Activated naive CD4-positive, alpha-beta T cell treated with anti-CD3 and anti-CD28 coated beads, Interleukin-2, amount 10 ng/mL, durations not matched to agents 7 days and 5 days (primary cell): ENCODE results near the gene C1QB.

Experiments
- CTCF ChIA-PET: fragments of 350-600 bp; sonication (Branson Sonifier 250); formaldehyde crosslinking; loops from one replicate; lab custom pipeline; 2021; ENCODE audit warnings: antibody characterized with exemption; lab: Charles Lee
- DNase-seq: peaks from one replicate; pipeline ENCODE4 v3.0.0-alpha.2; 2020
- H3K27ac Mint-ChIP-seq: one replicate; pipeline ENCODE4 v1.8.0; 2021; ENCODE audit warnings: mild to moderate bottlenecking, moderate library complexity, mixed read lengths
- H3K27me3 Mint-ChIP-seq: one replicate; pipeline ENCODE4 v1.8.0; 2021; ENCODE audit warnings: mild to moderate bottlenecking, mixed read lengths
- H3K36me3 Mint-ChIP-seq: one replicate; pipeline ENCODE4 v1.8.0; 2021; ENCODE audit warnings: mixed read lengths
- H3K4me1 Mint-ChIP-seq: one replicate; pipeline ENCODE4 v1.8.0; 2021; ENCODE audit warnings: mixed read lengths
- H3K4me3 Mint-ChIP-seq: one replicate; pipeline ENCODE4 v1.8.0; 2021; ENCODE audit warnings: mild to moderate bottlenecking, moderate library complexity, mixed read lengths
- H3K9me3 Mint-ChIP-seq: one replicate; pipeline ENCODE4 v1.8.0; 2021; ENCODE audit warnings: mixed read lengths

C1QB gene, protein sequence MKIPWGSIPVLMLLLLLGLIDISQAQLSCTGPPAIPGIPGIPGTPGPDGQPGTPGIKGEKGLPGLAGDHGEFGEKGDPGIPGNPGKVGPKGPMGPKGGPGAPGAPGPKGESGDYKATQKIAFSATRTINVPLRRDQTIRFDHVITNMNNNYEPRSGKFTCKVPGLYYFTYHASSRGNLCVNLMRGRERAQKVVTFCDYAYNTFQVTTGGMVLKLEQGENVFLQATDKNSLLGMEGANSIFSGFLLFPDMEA

DNA sequence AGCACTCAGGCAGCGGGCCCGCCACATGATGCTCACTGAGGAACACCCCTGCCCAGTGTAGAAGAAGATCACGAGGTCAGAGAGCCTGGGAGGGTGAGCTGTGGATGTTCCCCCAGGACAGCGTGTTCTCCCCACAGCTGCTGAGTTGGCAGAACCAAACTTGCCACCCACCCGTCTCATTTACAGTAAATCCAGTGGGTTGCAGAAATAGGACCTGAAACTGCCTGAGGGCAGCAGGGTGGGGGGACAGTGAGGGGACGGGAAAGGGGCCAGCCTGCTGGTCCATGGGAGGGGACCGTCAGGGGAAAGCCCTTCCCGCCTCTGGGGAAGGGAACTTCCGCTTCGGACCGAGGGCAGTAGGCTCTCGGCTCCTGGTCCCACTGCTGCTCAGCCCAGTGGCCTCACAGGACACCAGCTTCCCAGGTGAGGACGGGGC is at the start of gene C1QB:
Gene C1QB (plus strand): TSS at position 356 of the 436 bp plus-strand sequence. CDS start 6,227 bp downstream, outside the sequence.
- Mint-ChIP-seq H3K27me3 (peaks cover 18% of the 10 kb centered on the region), H3K27ac (no peak within 1 kb of the TSS), H3K4me1 (no peaks in the 10 kb centered on the region), H3K36me3 (no peaks in the 10 kb centered on the region), H3K4me3 (no peak within 1 kb of the TSS), H3K9me3 (no peaks in the 10 kb centered on the region)
- DNase-seq, result no peak
- CTCF ChIA-PET, result no interaction called here

DNA sequence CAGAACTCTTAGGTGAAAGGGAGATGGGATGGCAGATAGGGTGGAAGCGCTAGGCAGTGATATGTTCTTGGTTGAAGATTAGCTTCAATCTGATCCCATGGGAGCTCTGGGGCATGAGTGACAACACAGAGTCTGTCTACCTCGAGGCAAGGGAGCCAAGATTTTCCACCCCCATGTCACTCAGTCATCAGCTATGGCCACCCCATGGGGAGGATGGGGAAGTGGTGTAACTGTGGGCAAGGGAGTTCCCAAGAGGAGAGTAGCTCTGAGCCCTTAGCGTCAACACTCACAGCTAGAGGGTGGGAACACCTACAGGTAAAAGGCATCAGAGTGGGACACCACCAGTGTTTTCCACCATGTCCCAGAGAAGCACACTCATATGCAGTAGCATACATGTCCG is 46.9 kb upstream of the C1QB start:
- no peaks in the 10 kb centered on the region for H3K36me3 Mint-ChIP-seq
- H3K4me1 Mint-ChIP-seq, result no peaks in the 10 kb centered on the region
- peaks cover 42% of the 10 kb centered on the region for H3K27me3 Mint-ChIP-seq
- no peak overlapping the region for H3K4me3 Mint-ChIP-seq
- H3K27ac Mint-ChIP-seq, result no peak overlapping the region
- no peaks in the 10 kb centered on the region for H3K9me3 Mint-ChIP-seq
- CTCF ChIA-PET, result no interaction called here
- DNase-seq, result no peak

DNA sequence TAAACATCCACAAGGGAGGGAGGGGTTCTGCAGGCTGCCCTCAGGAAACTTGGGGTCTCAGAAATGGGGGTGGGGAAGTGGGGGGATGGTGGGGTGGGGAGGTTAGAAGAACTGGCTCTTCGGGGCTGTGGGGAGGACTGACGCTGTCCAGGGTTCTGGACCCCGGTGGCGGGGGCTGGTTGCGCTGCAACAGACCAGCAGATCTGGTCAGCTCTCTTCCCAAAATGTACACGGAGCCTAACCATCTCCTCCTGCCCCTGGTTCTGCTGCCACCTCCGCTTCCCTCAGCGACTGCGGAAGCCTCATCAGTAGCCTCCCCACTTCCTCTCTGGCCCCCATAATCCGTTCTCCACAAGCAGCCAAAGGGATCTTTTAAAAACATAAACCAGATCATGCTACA is 45.9 kb upstream of the C1QB start:
- Mint-ChIP-seq H3K9me3 (no peaks in the 10 kb centered on the region), H3K4me3 (no peak overlapping the region), H3K27me3 (peaks cover 47% of the 10 kb centered on the region), H3K36me3 (no peaks in the 10 kb centered on the region), H3K4me1 (no peaks in the 10 kb centered on the region), H3K27ac (no peak overlapping the region)
- DNase-seq, result no peak
- CTCF ChIA-PET, result no interaction called here

DNA sequence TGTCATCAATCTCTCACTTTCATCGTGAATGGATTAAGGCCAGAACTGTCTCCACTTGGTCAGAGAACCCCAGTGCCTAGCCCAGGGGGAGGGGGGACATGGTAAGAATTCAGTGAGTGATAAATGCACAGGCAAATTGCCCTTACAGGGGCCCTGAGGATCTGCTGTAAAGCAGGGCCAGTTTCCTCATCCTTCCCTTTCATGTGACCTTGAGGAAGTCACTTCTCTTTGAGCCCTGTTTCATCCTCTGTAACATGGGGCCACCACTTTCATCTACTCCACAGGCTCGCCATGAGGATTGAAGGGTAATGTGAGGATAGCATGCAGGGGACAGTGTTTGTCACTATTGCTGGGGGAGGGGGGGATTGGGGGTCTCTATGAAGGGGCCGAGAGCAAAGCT is 44.7 kb upstream of the C1QB start:
- H3K27ac Mint-ChIP-seq, result no peak overlapping the region
- H3K36me3 Mint-ChIP-seq, result no peaks in the 10 kb centered on the region
- CTCF ChIA-PET, result no interaction called here
- no peak overlapping the region for H3K4me3 Mint-ChIP-seq
- H3K27me3 Mint-ChIP-seq, result peaks cover 47% of the 10 kb centered on the region
- H3K9me3 Mint-ChIP-seq, result no peaks in the 10 kb centered on the region
- H3K4me1 Mint-ChIP-seq, result no peaks in the 10 kb centered on the region
- DNase-seq, result no peak

GRCh38 chr1:22609291-22609690 is 43.7 kb upstream of the C1QB start:
- H3K4me3 Mint-ChIP-seq, result no peak overlapping the region
- no peak for DNase-seq
- no peaks in the 10 kb centered on the region for H3K9me3 Mint-ChIP-seq
- no peaks in the 10 kb centered on the region for H3K4me1 Mint-ChIP-seq
- CTCF ChIA-PET, result no interaction called here
- peaks cover 39% of the 10 kb centered on the region for H3K27me3 Mint-ChIP-seq
- H3K27ac Mint-ChIP-seq, result no peak overlapping the region
- H3K36me3 Mint-ChIP-seq, result no peaks in the 10 kb centered on the region

DNA sequence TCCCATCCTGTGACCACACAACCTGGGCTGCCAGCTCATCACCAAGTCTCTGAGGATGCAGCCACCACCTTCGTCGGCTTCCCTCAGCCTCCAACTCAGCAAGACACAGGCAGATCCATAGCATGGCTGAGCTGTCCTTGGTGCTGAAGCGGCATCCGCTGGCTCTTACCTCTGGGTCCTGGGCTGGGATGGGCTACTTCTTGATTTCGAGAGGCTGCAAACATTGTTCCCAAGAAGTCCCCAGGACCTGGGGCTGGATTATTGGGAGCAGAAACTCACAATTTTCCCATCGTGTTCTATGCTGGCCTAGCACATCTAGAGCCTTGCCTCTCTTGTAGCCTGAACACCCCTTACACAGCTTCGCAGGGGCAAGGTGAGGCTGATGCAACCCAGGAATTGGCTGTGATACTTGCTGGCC is 41.5 kb upstream of the C1QB start:
- Mint-ChIP-seq H3K36me3 (no peaks in the 10 kb centered on the region), H3K27ac (no peak overlapping the region), H3K9me3 (no peaks in the 10 kb centered on the region), H3K4me3 (no peak overlapping the region), H3K4me1 (no peaks in the 10 kb centered on the region), H3K27me3 (peaks cover 31% of the 10 kb centered on the region)
- DNase-seq, result peak; percentile 70
- CTCF ChIA-PET, result no interaction called here

DNA sequence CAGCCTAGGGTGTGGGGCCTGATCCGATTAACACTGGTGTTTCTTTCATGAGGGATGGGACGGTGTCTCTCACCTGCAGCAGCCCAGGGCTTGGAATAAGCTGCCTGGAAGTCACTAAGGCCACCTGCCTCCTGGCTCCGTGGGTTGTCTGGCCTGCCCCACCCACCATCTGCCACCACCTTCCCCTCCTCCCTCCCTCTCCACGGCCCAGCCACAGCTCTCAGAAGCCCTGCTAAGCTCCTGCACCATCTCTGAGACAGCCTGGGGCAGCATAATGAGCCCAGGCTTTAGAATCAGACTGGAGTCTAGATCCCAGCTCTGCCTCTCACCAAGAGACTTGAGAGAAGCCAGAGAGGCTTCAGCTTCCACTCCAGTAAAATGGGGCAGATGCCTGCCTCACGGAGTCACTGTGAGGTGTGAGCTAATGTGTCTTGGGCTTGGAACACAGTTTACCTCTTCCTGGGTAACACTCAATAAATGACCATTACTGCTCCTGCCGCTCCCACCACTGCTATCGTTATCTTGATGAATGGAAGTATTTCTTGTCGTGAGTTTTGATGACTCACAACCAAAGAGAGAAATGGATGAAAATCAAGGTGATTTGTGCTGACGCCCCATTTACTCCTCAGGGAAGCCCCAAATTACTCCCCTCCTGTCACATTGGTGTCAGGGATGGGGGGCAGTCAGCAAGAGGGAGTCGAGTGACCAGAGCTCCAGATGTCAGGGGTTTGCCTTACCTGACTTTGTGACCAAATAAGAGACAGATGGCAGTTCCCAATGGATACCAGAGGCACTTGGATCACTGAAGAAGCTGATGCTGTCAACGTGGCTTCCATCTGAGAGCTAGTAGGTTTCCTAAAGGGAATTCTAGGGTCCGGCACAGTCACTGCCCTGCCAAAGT is 40.1 kb upstream of the C1QB start:
- no peaks in the 10 kb centered on the region for H3K36me3 Mint-ChIP-seq
- no peaks in the 10 kb centered on the region for H3K9me3 Mint-ChIP-seq
- H3K27me3 Mint-ChIP-seq, result peaks cover 34% of the 10 kb centered on the region
- H3K27ac Mint-ChIP-seq, result no peak overlapping the region
- no peak overlapping the region for H3K4me3 Mint-ChIP-seq
- H3K4me1 Mint-ChIP-seq, result no peaks in the 10 kb centered on the region
- DNase-seq, result no peak
- CTCF ChIA-PET, result interaction anchor here (0.7 kb wide), 1 partner anchor 29 kb away, joined by 3 read pairs; no protein-coding TSS in a partner anchor

- DNase-seq, result no peak
- H3K36me3 Mint-ChIP-seq, result no peaks in the 10 kb centered on the region
- no peak overlapping the region for H3K27ac Mint-ChIP-seq
- H3K4me3 Mint-ChIP-seq, result no peak overlapping the region
- H3K9me3 Mint-ChIP-seq, result no peaks in the 10 kb centered on the region
- CTCF ChIA-PET, result interaction anchor here (0.7 kb wide), 1 partner anchor 28 kb away, joined by 3 read pairs; no protein-coding TSS in a partner anchor
- no peaks in the 10 kb centered on the region for H3K4me1 Mint-ChIP-seq
- peaks cover 30% of the 10 kb centered on the region for H3K27me3 Mint-ChIP-seq
Observed at GRCh38 chr1:22613572-22613918, 39.5 kb upstream of the C1QB start.

DNA sequence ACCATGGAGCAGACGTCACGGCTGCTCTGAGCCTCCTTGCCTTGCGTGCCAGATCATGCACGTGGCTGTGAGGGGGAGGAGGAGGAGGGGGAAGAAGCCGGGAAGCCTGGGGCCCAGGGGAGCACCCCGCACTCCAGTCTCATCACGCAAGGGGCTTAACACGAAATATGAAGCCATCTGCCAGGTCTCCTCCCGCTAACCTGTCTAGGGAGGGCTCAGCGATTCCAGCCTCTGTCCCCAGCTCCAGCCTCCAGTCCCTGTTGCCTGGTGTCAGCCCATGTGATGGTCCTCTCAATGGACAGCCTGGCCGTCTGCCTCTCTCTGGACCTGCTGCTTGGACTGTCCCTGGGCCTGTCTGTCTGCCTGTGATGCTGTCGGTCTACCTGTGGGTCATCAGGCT is 39.1 kb upstream of the C1QB start:
- Mint-ChIP-seq H3K36me3 (no peaks in the 10 kb centered on the region), H3K9me3 (no peaks in the 10 kb centered on the region), H3K27me3 (peaks cover 29% of the 10 kb centered on the region), H3K4me3 (no peak overlapping the region), H3K27ac (no peak overlapping the region), H3K4me1 (no peaks in the 10 kb centered on the region)
- CTCF ChIA-PET, result no interaction called here
- DNase-seq, result no peak

GRCh38 chr1:22615886-22616285 is 37.1 kb upstream of the C1QB start:
- peaks cover 27% of the 10 kb centered on the region for H3K27me3 Mint-ChIP-seq
- no peaks in the 10 kb centered on the region for H3K36me3 Mint-ChIP-seq
- DNase-seq, result no peak
- H3K27ac Mint-ChIP-seq, result no peak overlapping the region
- H3K4me3 Mint-ChIP-seq, result no peak overlapping the region
- H3K9me3 Mint-ChIP-seq, result no peaks in the 10 kb centered on the region
- CTCF ChIA-PET, result no interaction called here
- H3K4me1 Mint-ChIP-seq, result no peaks in the 10 kb centered on the region

GRCh38 chr1:22616571-22616970 is 36.5 kb upstream of the C1QB start:
- H3K36me3 Mint-ChIP-seq, result no peaks in the 10 kb centered on the region
- CTCF ChIA-PET, result interaction anchor here (0.9 kb wide), 1 partner anchor 25 kb away, joined by 4 read pairs; no protein-coding TSS in a partner anchor

GRCh38 chr1:22618056-22618455 is 35.0 kb upstream of the C1QB start:
- no peak for DNase-seq
- H3K9me3 Mint-ChIP-seq, result no peaks in the 10 kb centered on the region

More at GRCh38 chr1:22616571-22616970, 36.5 kb upstream of the C1QB start:
- Mint-ChIP-seq H3K27ac (no peak overlapping the region), H3K9me3 (no peaks in the 10 kb centered on the region), H3K4me3 (no peak overlapping the region), H3K4me1 (no peaks in the 10 kb centered on the region), H3K27me3 (peaks cover 25% of the 10 kb centered on the region)
- no peak for DNase-seq

GRCh38 chr1:22619252-22619651 is 33.8 kb upstream of the C1QB start:
- CTCF ChIA-PET, result no interaction called here
- Mint-ChIP-seq H3K4me1 (no peaks in the 10 kb centered on the region), H3K27me3 (peaks cover 28% of the 10 kb centered on the region), H3K9me3 (no peaks in the 10 kb centered on the region), H3K4me3 (no peak overlapping the region), H3K36me3 (no peaks in the 10 kb centered on the region), H3K27ac (no peak overlapping the region)
- no peak for DNase-seq

More at GRCh38 chr1:22618056-22618455, 35.0 kb upstream of the C1QB start:
- Mint-ChIP-seq H3K4me3 (no peak overlapping the region), H3K36me3 (no peaks in the 10 kb centered on the region), H3K27me3 (peaks cover 28% of the 10 kb centered on the region), H3K4me1 (no peaks in the 10 kb centered on the region), H3K27ac (no peak overlapping the region)
- CTCF ChIA-PET, result no interaction called here

DNA sequence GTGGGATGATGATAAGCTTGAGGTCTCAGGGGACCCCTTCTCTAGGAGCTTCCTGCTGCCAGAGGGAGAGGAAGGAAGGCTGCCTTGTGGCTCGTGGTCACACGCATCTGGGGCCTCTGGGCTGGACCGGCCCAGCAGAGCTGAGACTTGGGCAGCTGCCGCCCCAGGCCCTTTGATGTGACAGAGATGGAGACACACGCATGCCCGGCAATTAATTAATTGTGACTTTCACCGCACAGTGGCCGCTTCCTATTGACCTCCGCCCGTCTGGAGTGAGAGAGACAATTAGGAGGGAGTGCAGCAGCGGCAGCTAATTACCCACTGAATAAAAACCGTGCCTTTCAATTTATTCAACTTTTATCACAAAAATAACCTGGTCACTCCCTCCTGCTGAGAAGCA is 33.2 kb upstream of the C1QB start:
- Mint-ChIP-seq H3K27ac (no peak overlapping the region), H3K4me3 (no peak overlapping the region), H3K27me3 (peaks cover 28% of the 10 kb centered on the region), H3K9me3 (no peaks in the 10 kb centered on the region), H3K4me1 (no peaks in the 10 kb centered on the region), H3K36me3 (no peaks in the 10 kb centered on the region)
- CTCF ChIA-PET, result no interaction called here
- DNase-seq, result no peak

GRCh38 chr1:22621761-22622160 is 31.3 kb upstream of the C1QB start:
- CTCF ChIA-PET, result no interaction called here
- Mint-ChIP-seq H3K27me3 (peaks cover 38% of the 10 kb centered on the region), H3K4me3 (no peak overlapping the region), H3K36me3 (no peaks in the 10 kb centered on the region), H3K9me3 (no peaks in the 10 kb centered on the region), H3K27ac (no peak overlapping the region), H3K4me1 (no peaks in the 10 kb centered on the region)
- DNase-seq, result no peak
